ENCODE measurements around the gene EYA2.

Gene EYA2

GRCh38 chr20:47222468-47223119 lies 328.0 kb downstream of the EYA2 start:
- Mint-ChIP-seq H3K4me3 (no peak overlapping the region), H3K9me3 (no peaks in the 10 kb centered on the region), H3K27me3 (no peaks in the 10 kb centered on the region), H3K27ac (ENCODE audit: low read depth) (peak overlapping the region; percentile 49), H3K36me3 (ENCODE audit: insufficient read depth) (peaks cover 61% of the 10 kb centered on the region), H3K4me1 (peaks cover 7% of the 10 kb centered on the region)
- no peak for DNase-seq (ENCODE audit: low spot score in 2 of 2)
- ATAC-seq (replicated peaks; ENCODE audit: extremely low read depth, poor library complexity, severe bottlenecking) = no peak

GRCh38 chr20:47223896-47224295 lies 329.3 kb downstream of the EYA2 start:
- Mint-ChIP-seq H3K4me3 (no peak overlapping the region), H3K4me1 (peaks cover 7% of the 10 kb centered on the region)

GRCh38 chr20:47224300-47224791 lies 329.7 kb downstream of the EYA2 start:
- ATAC-seq (replicated peaks; ENCODE audit: extremely low read depth, poor library complexity, severe bottlenecking) (no peak), DNase-seq (ENCODE audit: low spot score in 2 of 2) (no peak)
- Mint-ChIP-seq H3K36me3 (ENCODE audit: insufficient read depth) (peaks cover 61% of the 10 kb centered on the region), H3K27me3 (no peaks in the 10 kb centered on the region), H3K4me1 (peaks cover 7% of the 10 kb centered on the region), H3K27ac (ENCODE audit: low read depth) (peak overlapping the region; percentile 35), H3K4me3 (no peak overlapping the region), H3K9me3 (no peaks in the 10 kb centered on the region)

More at GRCh38 chr20:47223896-47224295, 329.3 kb downstream of the EYA2 start:
- ATAC-seq (replicated peaks; ENCODE audit: extremely low read depth, poor library complexity, severe bottlenecking) (no peak), DNase-seq (ENCODE audit: low spot score in 2 of 2) (no peak)
- H3K27ac Mint-ChIP-seq (ENCODE audit: low read depth) = no peak overlapping the region
- H3K9me3 Mint-ChIP-seq = no peaks in the 10 kb centered on the region
- peaks cover 59% of the 10 kb centered on the region for H3K36me3 Mint-ChIP-seq (ENCODE audit: insufficient read depth)
- H3K27me3 Mint-ChIP-seq = no peaks in the 10 kb centered on the region

GRCh38 chr20:47224857-47225256 lies 330.2 kb downstream of the EYA2 start:
- ATAC-seq (replicated peaks; ENCODE audit: extremely low read depth, poor library complexity, severe bottlenecking) = no peak

GRCh38 chr20:47225458-47225857 lies 330.8 kb downstream of the EYA2 start:
- H3K4me3 Mint-ChIP-seq = no peak overlapping the region
- H3K27me3 Mint-ChIP-seq = no peaks in the 10 kb centered on the region
- peaks cover 7% of the 10 kb centered on the region for H3K4me1 Mint-ChIP-seq
- no peaks in the 10 kb centered on the region for H3K9me3 Mint-ChIP-seq
- ATAC-seq (replicated peaks; ENCODE audit: extremely low read depth, poor library complexity, severe bottlenecking) (no peak), DNase-seq (ENCODE audit: low spot score in 2 of 2) (no peak)
- peaks cover 59% of the 10 kb centered on the region for H3K36me3 Mint-ChIP-seq (ENCODE audit: insufficient read depth)
- no peak overlapping the region for H3K27ac Mint-ChIP-seq (ENCODE audit: low read depth)

More at GRCh38 chr20:47224857-47225256, 330.2 kb downstream of the EYA2 start:
- no peaks in the 10 kb centered on the region for H3K9me3 Mint-ChIP-seq
- H3K36me3 Mint-ChIP-seq (ENCODE audit: insufficient read depth) = peaks cover 60% of the 10 kb centered on the region
- no peaks in the 10 kb centered on the region for H3K27me3 Mint-ChIP-seq
- H3K27ac Mint-ChIP-seq (ENCODE audit: low read depth) = peak overlapping the region; percentile 35
- no peak overlapping the region for H3K4me3 Mint-ChIP-seq
- peaks cover 7% of the 10 kb centered on the region for H3K4me1 Mint-ChIP-seq
- no peak for DNase-seq (ENCODE audit: low spot score in 2 of 2)

- Mint-ChIP-seq H3K9me3 (no peaks in the 10 kb centered on the region), H3K27me3 (no peaks in the 10 kb centered on the region), H3K36me3 (ENCODE audit: insufficient read depth) (peaks cover 54% of the 10 kb centered on the region), H3K27ac (ENCODE audit: low read depth) (no peak overlapping the region), H3K4me3 (no peak overlapping the region), H3K4me1 (peaks cover 6% of the 10 kb centered on the region)
- no peak for DNase-seq (ENCODE audit: low spot score in 2 of 2)
- ATAC-seq (replicated peaks; ENCODE audit: extremely low read depth, poor library complexity, severe bottlenecking) = no peak
Observed at GRCh38 chr20:47227119-47227518, 332.5 kb downstream of the EYA2 start.

- Mint-ChIP-seq H3K4me3 (no peak overlapping the region), H3K27me3 (no peaks in the 10 kb centered on the region), H3K9me3 (no peaks in the 10 kb centered on the region), H3K36me3 (ENCODE audit: insufficient read depth) (peaks cover 51% of the 10 kb centered on the region), H3K4me1 (peaks cover 1% of the 10 kb centered on the region), H3K27ac (ENCODE audit: low read depth) (no peak overlapping the region)
- ATAC-seq (replicated peaks; ENCODE audit: extremely low read depth, poor library complexity, severe bottlenecking) (no peak), DNase-seq (ENCODE audit: low spot score in 2 of 2) (no peak)
Observed at GRCh38 chr20:47227576-47227975, 332.9 kb downstream of the EYA2 start.

GRCh38 chr20:47228654-47229053 lies 334.0 kb downstream of the EYA2 start:
- ATAC-seq (replicated peaks; ENCODE audit: extremely low read depth, poor library complexity, severe bottlenecking) (no peak), DNase-seq (ENCODE audit: low spot score in 2 of 2) (no peak)
- Mint-ChIP-seq H3K4me3 (no peak overlapping the region), H3K27me3 (no peaks in the 10 kb centered on the region), H3K9me3 (no peaks in the 10 kb centered on the region), H3K4me1 (no peaks in the 10 kb centered on the region), H3K36me3 (ENCODE audit: insufficient read depth) (peaks cover 54% of the 10 kb centered on the region), H3K27ac (ENCODE audit: low read depth) (no peak overlapping the region)

- Mint-ChIP-seq H3K4me1 (no peaks in the 10 kb centered on the region), H3K36me3 (ENCODE audit: insufficient read depth) (peaks cover 57% of the 10 kb centered on the region)
Observed at GRCh38 chr20:47230811-47231256, 336.2 kb downstream of the EYA2 start.

GRCh38 chr20:47231382-47232039 lies 336.9 kb downstream of the EYA2 start:
- H3K36me3 Mint-ChIP-seq (ENCODE audit: insufficient read depth) = peaks cover 59% of the 10 kb centered on the region
- H3K4me3 Mint-ChIP-seq = no peak overlapping the region
- ATAC-seq (replicated peaks; ENCODE audit: extremely low read depth, poor library complexity, severe bottlenecking) (no peak), DNase-seq (ENCODE audit: low spot score in 2 of 2) (no peak)
- no peaks in the 10 kb centered on the region for H3K9me3 Mint-ChIP-seq
- H3K27ac Mint-ChIP-seq (ENCODE audit: low read depth) = no peak overlapping the region
- H3K27me3 Mint-ChIP-seq = no peaks in the 10 kb centered on the region
- no peaks in the 10 kb centered on the region for H3K4me1 Mint-ChIP-seq

More at GRCh38 chr20:47230811-47231256, 336.2 kb downstream of the EYA2 start:
- DNase-seq (ENCODE audit: low spot score in 2 of 2) (no peak), ATAC-seq (replicated peaks; ENCODE audit: extremely low read depth, poor library complexity, severe bottlenecking) (no peak)
- Mint-ChIP-seq H3K27me3 (no peaks in the 10 kb centered on the region), H3K27ac (ENCODE audit: low read depth) (no peak overlapping the region), H3K9me3 (no peaks in the 10 kb centered on the region), H3K4me3 (no peak overlapping the region)

GRCh38 chr20:47232518-47232917 lies 337.9 kb downstream of the EYA2 start:
- no peaks in the 10 kb centered on the region for H3K9me3 Mint-ChIP-seq

GRCh38 chr20:47233333-47234188 lies 338.9 kb downstream of the EYA2 start:
- H3K27ac Mint-ChIP-seq (ENCODE audit: low read depth) = no peak overlapping the region
- no peaks in the 10 kb centered on the region for H3K27me3 Mint-ChIP-seq
- H3K4me3 Mint-ChIP-seq = no peak overlapping the region
- ATAC-seq (replicated peaks; ENCODE audit: extremely low read depth, poor library complexity, severe bottlenecking) (no peak), DNase-seq (ENCODE audit: low spot score in 2 of 2) (no peak)
- H3K36me3 Mint-ChIP-seq (ENCODE audit: insufficient read depth) = peaks cover 63% of the 10 kb centered on the region
- H3K4me1 Mint-ChIP-seq = no peaks in the 10 kb centered on the region
- H3K9me3 Mint-ChIP-seq = no peaks in the 10 kb centered on the region

More at GRCh38 chr20:47232518-47232917, 337.9 kb downstream of the EYA2 start:
- Mint-ChIP-seq H3K27me3 (no peaks in the 10 kb centered on the region), H3K27ac (ENCODE audit: low read depth) (no peak overlapping the region), H3K4me1 (no peaks in the 10 kb centered on the region), H3K36me3 (ENCODE audit: insufficient read depth) (peaks cover 58% of the 10 kb centered on the region), H3K4me3 (no peak overlapping the region)
- no peak for ATAC-seq (replicated peaks; ENCODE audit: extremely low read depth, poor library complexity, severe bottlenecking)
- DNase-seq (ENCODE audit: low spot score in 2 of 2) = no peak
